Uterus (tissue), 4 donors: ENCODE results near the gene SMCO2. TPM values are rescaled to one million over a fixed set of nuclear protein-coding genes. Genes with fewer than 3 reads are reported as not detected.
"Not testable (repeated sequence)": the region's sequence is repeated elsewhere in the genome, so short reads cannot be mapped to it uniquely, and the experiment has no call there.

Experiments used
- DNase-seq, 2 donors: peaks; one replicate each; pipeline ENCODE4 v3.0.0-alpha.2; 2019 to 2020
- H3K27ac ChIP-seq, 2 donors: fragments of 200-600 bp; sonication (generic); 1 replicate in 1 of 2; 2 replicates in 1 of 2; pipeline ENCODE4 v1.5.1; 2016 to 2018
- H3K27me3 ChIP-seq, 2 donors: fragments of 200-600 bp; sonication (generic); one replicate each; pipeline ENCODE4 v1.5.1; 2018 to 2019; ENCODE audit warnings: control low read depth in 1 of 2
- H3K36me3 ChIP-seq, 2 donors: fragments of 200-600 bp; sonication (generic); one replicate each; pipeline ENCODE4 v1.5.1; 2019; ENCODE audit warnings: control low read depth in 1 of 2
- H3K4me1 ChIP-seq, 2 donors: fragments of 200-600 bp; sonication (generic); one replicate each; pipeline ENCODE4 v1.5.1; 2018 to 2019; ENCODE audit warnings: control low read depth in 1 of 2
- H3K4me3 ChIP-seq, 2 donors: fragments of 200-600 bp; sonication (generic); 1 replicate in 1 of 2; 2 replicates in 1 of 2; pipeline ENCODE4 v1.5.1; 2018 to 2019; ENCODE audit warnings: mild to moderate bottlenecking in 1 of 2
- H3K9me3 ChIP-seq, 2 donors: fragments of 200-600 bp; sonication (generic); one replicate each; pipeline ENCODE4 v1.5.1; 2019; ENCODE audit warnings: control low read depth in 1 of 2
- CTCF ChIP-seq, 4 experiments: fragments of 200-600 bp in 2 of 4; fragments of 450-650 bp in 2 of 4; sonication (generic) in 2 of 4; IDR thresholded peaks; one replicate each; pipeline ENCODE4 v1.5.1; 2016 to 2019; ENCODE audit warnings: antibody characterized with exemption in 4 of 4, mild to moderate bottlenecking in 2 of 4, moderate library complexity in 1 of 4
- POLR2A ChIP-seq, 2 donors: fragments of 450-650 bp; IDR thresholded peaks; one replicate each; pipeline ENCODE4 v1.6.1; 2016; ENCODE audit warnings: antibody characterized with exemption in 2 of 2, mild to moderate bottlenecking in 1 of 2, moderate library complexity in 1 of 2
- intact Hi-C: fragments of 100-400 bp; cut with DNase I; formaldehyde crosslinking; loops from one replicate; pipeline ENCODE4 v1.15.1; 2023; ENCODE audit warnings: low total_unique reads
- total RNA-seq, 4 donors: library from RNA; depleted of rRNA in 3 of 4; stranded (reverse); fragments of >200 nt in 3 of 4; gene quantifications; one replicate each; pipeline versions ENCODE4 v1.1.0 to v1.2.4, GENCODE V29; 2014 to 2023
- donor health status: DM: yes; HTN: yes; CAD: no.

Gene SMCO2
- total RNA-seq, 4 donors from 2014 or later = not detected

GRCh38 chr12:27541031-27541719, 94.6 kb downstream of the SMCO2 start:
- no peak for TF ChIP-seq CTCF (IDR thresholded peaks at IDR 0.05)
- no peak for TF ChIP-seq POLR2A (IDR thresholded peaks at IDR 0.05)
- Histone ChIP-seq H3K9me3 (no peaks in the 10 kb centered on the region), H3K36me3 (no peaks in the 10 kb centered on the region), H3K4me3 (no peak overlapping the region), H3K4me1 (peaks cover 0 to 32% of the 10 kb centered on the region in 2 donors), H3K27me3 (no peaks in the 10 kb centered on the region), H3K27ac (no peak overlapping the region)
- intact Hi-C loops = no loop called here
- no peak for DNase-seq

- H3K4me3 ChIP-seq = no peak overlapping the region
- no peak for DNase-seq
- peak overlapping the region; percentile 22 to 52 for H3K27ac ChIP-seq
- no peaks in the 10 kb centered on the region for H3K9me3 ChIP-seq
- no peaks in the 10 kb centered on the region for H3K36me3 ChIP-seq
- H3K27me3 ChIP-seq = no peaks in the 10 kb centered on the region
- intact Hi-C loops = no loop called here
- peaks cover 0 to 28% of the 10 kb centered on the region in 2 donors for H3K4me1 ChIP-seq
- TF ChIP-seq POLR2A (IDR thresholded peaks at IDR 0.05) (no peak), CTCF (IDR thresholded peaks at IDR 0.05) (no peak)
Measured at GRCh38 chr12:27542628-27543027, 96.1 kb downstream of the SMCO2 start.

- H3K36me3 ChIP-seq, H3K27me3 ChIP-seq, DNase-seq, intact Hi-C loops, H3K9me3 ChIP-seq, H3K4me3 ChIP-seq, H3K27ac ChIP-seq: not testable (repeated sequence)
- H3K4me1 ChIP-seq = peaks cover 0 to 20% of the 10 kb centered on the region in 2 donors
Measured at GRCh38 chr12:27544858-27545257, 98.3 kb downstream of the SMCO2 start.

GRCh38 chr12:27545665-27546064, 99.1 kb downstream of the SMCO2 start:
- DNase-seq = no peak
- Histone ChIP-seq H3K4me1 (peaks cover 0 to 20% of the 10 kb centered on the region in 2 donors), H3K36me3 (no peaks in the 10 kb centered on the region), H3K27me3 (no peaks in the 10 kb centered on the region), H3K9me3 (no peaks in the 10 kb centered on the region), H3K27ac (no peak overlapping the region), H3K4me3 (no peak overlapping the region)
- TF ChIP-seq CTCF (IDR thresholded peaks at IDR 0.05) (no peak), POLR2A (IDR thresholded peaks at IDR 0.05) (no peak)
- intact Hi-C loops = no loop called here

GRCh38 chr12:27547592-27547991, 101.1 kb downstream of the SMCO2 start:
- no peaks in the 10 kb centered on the region for H3K27me3 ChIP-seq
- peaks cover 0 to 17% of the 10 kb centered on the region in 2 donors for H3K4me1 ChIP-seq
- H3K36me3 ChIP-seq = no peaks in the 10 kb centered on the region
- intact Hi-C loops = no loop called here
- no peak overlapping the region for H3K4me3 ChIP-seq
- TF ChIP-seq POLR2A (IDR thresholded peaks at IDR 0.05) (no peak), CTCF (IDR thresholded peaks at IDR 0.05) (no peak)
- H3K27ac ChIP-seq = peak overlapping the region in 1 of 2 donors; percentile 22
- no peaks in the 10 kb centered on the region for H3K9me3 ChIP-seq
- no peak for DNase-seq
